Activated T-helper 2 cell treated with anti-CD3 and anti-CD28 coated beads, Interferon-gamma antibody, Interleukin-2, Interleukin-4, amounts not matched to agents 10 μg/mL and 5 μg/mL and 100 μg/mL, durations not matched to agents 14 hours and 24 hours and 36 hours (primary cell): ENCODE results near the gene TAMM41. TPM values are rescaled to one million over a fixed set of nuclear protein-coding genes. Genes with fewer than 3 reads are reported as not detected.
"Not testable (repeated sequence)": the region's sequence is repeated elsewhere in the genome, so short reads cannot be mapped to it uniquely, and the experiment has no call there.

Experiments used
- DNase-seq: peaks from one replicate; pipeline ENCODE4 v3.0.0; 2021; ENCODE audit warnings: low spot score
- H3K27ac Mint-ChIP-seq: one replicate; pipeline ENCODE4 v1.8.0; 2021; ENCODE audit warnings: mixed read lengths
- H3K27me3 Mint-ChIP-seq: one replicate; pipeline ENCODE4 v1.8.0; 2021; ENCODE audit warnings: low read depth, mixed read lengths
- H3K36me3 Mint-ChIP-seq: one replicate; pipeline ENCODE4 v1.8.0; 2021; ENCODE audit warnings: low read depth, mixed read lengths
- H3K4me1 Mint-ChIP-seq: one replicate; pipeline ENCODE4 v1.8.0; 2021; ENCODE audit warnings: low read depth, mixed read lengths
- H3K4me3 Mint-ChIP-seq: one replicate; pipeline ENCODE4 v1.8.0; 2021; ENCODE audit warnings: low read depth, mild to moderate bottlenecking, moderate library complexity, mixed read lengths
- H3K9me3 Mint-ChIP-seq: one replicate; pipeline ENCODE4 v1.8.0; 2021; ENCODE audit warnings: mixed read lengths
- intact Hi-C: fragments of 100-400 bp; cut with micrococcal nuclease; formaldehyde crosslinking; loops from one replicate; pipeline ENCODE4 v1.15.1; 2023
- total RNA-seq: library from RNA; stranded (reverse); gene quantifications from 2 replicates; pipeline ENCODE4 v1.2.3, GENCODE V29; 2022

TAMM41 gene
- total RNA-seq, 1 donor from 2014 or later: 30.6 TPM

DNA sequence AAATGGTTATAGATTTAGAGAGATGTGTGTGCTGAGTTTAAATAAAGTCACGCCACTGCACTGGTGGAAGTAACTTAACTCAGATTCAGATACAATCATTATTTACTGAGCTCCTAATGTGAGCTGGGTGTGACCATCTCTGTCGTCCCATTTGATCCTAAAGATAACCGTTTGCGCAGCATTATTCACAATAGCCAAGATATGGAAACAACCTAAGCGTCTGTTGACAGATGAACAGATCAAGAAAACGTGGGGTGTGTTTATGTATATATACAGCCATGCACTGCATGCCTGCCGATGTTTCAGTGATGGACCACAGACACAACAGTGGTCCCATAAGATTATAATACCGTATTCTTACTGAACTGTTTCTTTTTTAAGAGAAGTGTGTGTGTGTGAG lies 71.2 kb downstream of the TAMM41 start:
- no peak for DNase-seq
- Mint-ChIP-seq H3K9me3 (no peaks in the 10 kb centered on the region), H3K4me1 (peaks cover 10% of the 10 kb centered on the region), H3K36me3 (peaks cover 4% of the 10 kb centered on the region), H3K4me3 (no peak overlapping the region), H3K27me3 (no peaks in the 10 kb centered on the region), H3K27ac (no peak overlapping the region)
- intact Hi-C loops: no loop called here

DNA sequence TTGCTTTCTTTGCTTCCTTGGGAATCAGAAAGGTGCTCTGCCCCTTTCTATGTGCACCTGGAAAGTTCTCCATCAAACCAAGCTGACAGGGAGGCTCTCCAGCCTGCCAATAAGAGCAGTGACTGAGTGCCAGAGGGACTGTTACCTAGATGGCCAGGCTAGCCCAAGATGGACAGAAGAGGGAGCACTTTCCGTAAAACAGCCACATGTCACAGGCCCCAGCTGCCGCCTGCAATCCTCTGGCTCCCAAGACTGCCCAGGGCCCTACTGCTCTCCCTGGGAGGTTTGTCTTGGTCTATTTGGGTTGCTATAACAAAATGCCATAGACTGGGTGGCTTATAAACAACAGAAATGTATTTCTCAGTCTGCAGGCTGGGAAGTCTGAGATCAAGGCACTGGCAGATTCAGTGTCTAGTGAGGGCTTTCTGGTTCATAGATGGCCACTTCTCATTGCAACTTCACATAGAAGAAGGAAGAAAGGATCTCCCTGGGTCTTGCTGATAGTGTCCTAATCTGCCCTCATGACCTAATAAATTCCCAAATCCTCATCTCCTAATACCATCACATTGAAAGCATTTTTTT lies 72.3 kb downstream of the TAMM41 start:
- Mint-ChIP-seq H3K27ac (no peak overlapping the region), H3K9me3 (no peaks in the 10 kb centered on the region), H3K4me1 (peaks cover 21% of the 10 kb centered on the region), H3K36me3 (no peaks in the 10 kb centered on the region), H3K4me3 (no peak overlapping the region), H3K27me3 (no peaks in the 10 kb centered on the region)
- intact Hi-C loops: loop anchor here (5.0 kb wide), 1 partner anchor 73 kb away; the partner anchor contains the start of gene TAMM41
- no peak for DNase-seq

DNA sequence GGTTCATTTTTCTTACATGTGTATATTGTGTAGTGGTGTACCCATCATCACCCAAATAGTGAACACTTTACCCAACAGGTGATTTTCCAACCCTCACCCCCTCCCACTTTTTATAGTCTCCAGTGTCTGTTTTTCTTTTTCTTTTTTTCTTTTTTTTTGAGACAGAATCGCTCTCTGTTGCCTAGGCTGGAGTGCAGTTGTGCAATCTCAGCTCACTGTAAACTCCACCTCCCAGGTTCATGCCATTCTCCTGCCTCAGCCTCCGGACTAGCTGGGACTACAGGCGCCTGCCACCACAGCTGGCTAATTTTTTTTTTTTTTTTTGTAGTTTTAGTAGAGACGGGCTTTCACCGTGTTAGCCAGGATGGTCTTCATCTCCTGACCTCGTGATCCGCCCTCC lies 74.8 kb downstream of the TAMM41 start:
- not testable (repeated sequence) for H3K27me3 Mint-ChIP-seq, H3K27ac Mint-ChIP-seq, DNase-seq, H3K4me3 Mint-ChIP-seq, H3K9me3 Mint-ChIP-seq, H3K36me3 Mint-ChIP-seq
- H3K4me1 Mint-ChIP-seq: peaks cover 26% of the 10 kb centered on the region
- intact Hi-C loops: loop anchor here (2.0 to 5.0 kb wide), 2 partner anchors 13 to 75 kb away; partner anchors contain the start of gene TAMM41

DNA sequence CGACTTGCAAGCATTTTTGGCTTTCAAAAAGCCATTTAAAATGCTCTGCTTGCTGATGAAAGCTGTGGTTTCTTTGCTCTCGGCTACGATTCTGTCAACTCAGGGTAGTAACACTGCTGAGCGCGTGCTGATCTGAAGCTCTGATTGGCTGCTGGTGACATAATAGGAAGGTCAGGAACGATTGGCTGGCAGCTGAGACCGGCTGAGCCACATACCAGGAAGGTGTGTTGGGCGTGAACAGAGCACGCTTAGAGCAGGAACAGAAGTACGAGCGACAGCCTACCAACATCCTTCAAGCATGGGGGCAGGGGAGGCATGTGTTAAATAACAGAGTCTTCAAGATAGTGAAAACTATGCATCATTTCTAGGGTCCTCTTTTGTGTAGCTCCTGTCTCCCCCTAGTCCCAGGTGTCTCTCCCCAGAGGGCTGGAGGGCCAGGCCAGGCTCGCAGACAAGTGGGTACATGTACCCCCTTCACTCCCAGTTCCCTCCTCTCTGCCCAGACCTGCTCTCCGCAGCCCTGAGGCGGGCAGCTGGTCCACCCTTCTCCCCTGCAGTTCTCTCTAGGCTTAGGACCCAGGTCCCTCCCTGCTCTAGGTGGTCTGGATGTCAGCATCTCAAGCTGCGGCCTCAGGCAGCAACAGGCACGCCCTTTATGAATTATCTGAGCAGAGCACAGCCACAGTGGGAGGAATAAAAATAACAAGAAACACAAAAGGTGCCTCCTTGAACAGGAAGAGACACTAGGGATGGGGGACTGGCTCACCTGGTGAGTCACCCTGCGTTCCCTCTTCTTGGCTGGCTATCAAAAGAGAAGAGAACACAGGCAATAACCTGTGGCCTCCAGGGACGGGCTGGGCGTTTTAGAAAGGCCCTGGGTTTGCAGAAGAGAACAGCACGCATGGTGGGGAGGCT lies 76.0 kb downstream of the TAMM41 start:
- peak; percentile 86 for DNase-seq
- peak overlapping the region; percentile 46 for H3K27ac Mint-ChIP-seq
- H3K4me1 Mint-ChIP-seq: peaks cover 26% of the 10 kb centered on the region
- no peaks in the 10 kb centered on the region for H3K36me3 Mint-ChIP-seq
- H3K4me3 Mint-ChIP-seq: no peak overlapping the region
- no peaks in the 10 kb centered on the region for H3K27me3 Mint-ChIP-seq
- H3K9me3 Mint-ChIP-seq: no peaks in the 10 kb centered on the region
- intact Hi-C loops: loop anchor here (1.0 to 5.0 kb wide), 3 partner anchors 14 to 77 kb away; partner anchors contain the start of gene TAMM41

DNA sequence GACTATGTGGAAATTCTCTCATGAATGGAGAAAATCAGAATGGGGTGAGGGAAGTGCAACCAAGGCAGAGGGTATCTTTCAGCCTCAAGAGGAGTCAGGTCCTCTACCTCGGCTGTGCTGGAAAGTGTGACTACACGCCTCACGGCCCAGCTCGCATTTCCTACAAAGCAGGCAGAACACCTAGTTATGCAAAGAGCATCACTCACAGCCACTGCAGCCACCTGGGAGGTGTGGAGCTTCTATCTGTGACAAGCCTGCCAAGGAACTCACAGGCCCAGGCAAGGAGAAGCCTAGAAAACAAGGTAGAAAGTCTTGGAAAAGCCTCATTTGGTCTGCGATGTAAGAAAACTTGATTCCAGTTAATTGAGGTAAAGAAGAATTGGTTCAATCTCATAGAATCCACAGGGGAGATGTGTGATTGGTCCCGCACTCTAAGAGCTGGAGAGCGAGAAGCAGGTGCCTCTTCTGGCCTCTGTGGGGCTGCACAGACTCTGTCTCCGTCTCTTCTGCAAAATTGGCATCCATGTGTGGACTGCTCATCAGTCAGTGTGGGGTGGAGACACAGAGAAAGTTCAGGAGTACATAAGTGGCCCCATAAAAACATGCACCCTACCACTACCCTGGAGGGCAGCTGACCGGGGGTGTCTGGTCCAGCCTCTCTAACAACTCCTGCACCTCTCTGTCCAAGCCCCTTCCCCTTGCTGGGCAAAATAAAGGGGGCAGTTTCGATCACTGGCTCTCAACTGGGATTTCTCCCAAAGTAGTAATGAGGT lies 76.8 kb downstream of the TAMM41 start:
- Mint-ChIP-seq H3K36me3 (no peaks in the 10 kb centered on the region), H3K27ac (peak overlapping the region; percentile 46), H3K4me3 (no peak overlapping the region), H3K27me3 (no peaks in the 10 kb centered on the region), H3K9me3 (no peaks in the 10 kb centered on the region), H3K4me1 (peaks cover 30% of the 10 kb centered on the region)
- no peak for DNase-seq
- intact Hi-C loops: loop anchor here (1.0 to 5.0 kb wide), 4 partner anchors 15 to 143 kb away; partner anchors contain the start of gene TAMM41

DNA sequence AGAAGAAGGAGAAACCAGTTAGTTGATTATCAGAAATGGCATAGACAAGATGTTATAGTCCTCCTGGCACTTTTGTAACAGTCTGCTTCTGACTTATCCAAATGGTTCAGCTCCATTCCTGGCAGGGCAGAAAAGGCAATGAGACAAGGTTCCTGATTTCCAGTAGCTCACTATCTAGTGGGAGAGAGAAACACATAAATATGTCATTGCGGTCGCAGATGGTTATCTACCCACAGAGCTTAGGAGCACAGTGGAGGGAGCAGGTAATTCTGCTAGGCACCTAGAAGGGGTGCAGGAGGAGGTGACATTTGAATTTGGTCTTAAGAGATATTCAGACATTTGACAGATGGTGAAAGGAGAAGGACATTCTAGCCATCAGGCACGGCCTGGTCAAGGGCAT lies 78.1 kb downstream of the TAMM41 start:
- Mint-ChIP-seq H3K4me3 (no peak overlapping the region), H3K27ac (peak overlapping the region; percentile 18), H3K9me3 (no peaks in the 10 kb centered on the region), H3K4me1 (peaks cover 35% of the 10 kb centered on the region), H3K27me3 (no peaks in the 10 kb centered on the region), H3K36me3 (no peaks in the 10 kb centered on the region)
- intact Hi-C loops: loop anchor here (5.0 kb wide), 1 partner anchor 141 kb away; no protein-coding TSS in a partner anchor
- no peak for DNase-seq

DNA sequence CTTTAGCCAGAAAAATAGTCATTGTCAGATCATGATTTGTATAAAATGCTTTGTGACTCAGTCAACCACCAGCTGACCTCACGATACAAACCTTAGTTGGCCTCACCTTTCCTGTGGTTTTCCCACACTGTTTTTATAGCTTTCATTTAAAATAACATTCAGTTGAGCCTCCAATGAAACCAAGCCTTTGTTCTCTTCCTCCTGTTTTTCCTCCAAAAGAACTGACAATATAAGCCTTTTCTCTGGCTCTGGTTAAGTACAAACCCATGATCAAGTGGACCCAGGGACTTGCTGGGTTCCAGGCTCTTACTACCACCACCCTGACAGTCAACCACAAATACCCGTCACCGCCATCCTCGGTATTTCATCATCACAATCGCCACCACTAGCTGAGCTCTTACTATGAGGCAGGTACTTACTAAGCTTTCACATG lies 81.7 kb downstream of the TAMM41 start:
- Mint-ChIP-seq H3K9me3 (no peaks in the 10 kb centered on the region), H3K27me3 (no peaks in the 10 kb centered on the region), H3K36me3 (no peaks in the 10 kb centered on the region), H3K4me3 (peak overlapping the region; percentile 13), H3K4me1 (peaks cover 20% of the 10 kb centered on the region), H3K27ac (peak overlapping the region; percentile 74)
- DNase-seq: peak; percentile 27
- intact Hi-C loops: loop anchor here (2.0 to 5.0 kb wide), 3 partner anchors 46 to 138 kb away; no protein-coding TSS in a partner anchor

DNA sequence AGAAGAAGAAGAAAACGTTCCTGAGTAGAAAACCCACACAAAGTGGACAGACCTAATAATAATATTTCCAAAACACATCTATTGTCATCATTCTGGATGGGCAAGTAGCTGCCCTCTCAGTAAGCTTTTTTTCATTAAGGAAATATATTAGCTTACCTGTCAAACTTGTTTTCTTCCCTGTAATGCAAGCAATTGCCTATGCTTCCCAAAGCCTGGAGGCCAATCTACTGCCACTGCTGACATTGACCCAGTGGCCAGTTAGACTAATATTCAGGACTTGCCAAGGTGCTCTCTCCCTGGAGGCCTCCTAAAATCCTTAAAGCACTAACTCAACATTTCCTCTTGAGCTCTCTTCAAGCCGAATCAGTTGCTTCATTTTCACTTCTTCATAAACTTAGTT lies 86.7 kb downstream of the TAMM41 start:
- Mint-ChIP-seq H3K4me3 (no peak overlapping the region), H3K27ac (no peak overlapping the region), H3K27me3 (no peaks in the 10 kb centered on the region), H3K36me3 (no peaks in the 10 kb centered on the region), H3K9me3 (no peaks in the 10 kb centered on the region), H3K4me1 (peaks cover 6% of the 10 kb centered on the region)
- intact Hi-C loops: no loop called here
- DNase-seq: no peak

DNA sequence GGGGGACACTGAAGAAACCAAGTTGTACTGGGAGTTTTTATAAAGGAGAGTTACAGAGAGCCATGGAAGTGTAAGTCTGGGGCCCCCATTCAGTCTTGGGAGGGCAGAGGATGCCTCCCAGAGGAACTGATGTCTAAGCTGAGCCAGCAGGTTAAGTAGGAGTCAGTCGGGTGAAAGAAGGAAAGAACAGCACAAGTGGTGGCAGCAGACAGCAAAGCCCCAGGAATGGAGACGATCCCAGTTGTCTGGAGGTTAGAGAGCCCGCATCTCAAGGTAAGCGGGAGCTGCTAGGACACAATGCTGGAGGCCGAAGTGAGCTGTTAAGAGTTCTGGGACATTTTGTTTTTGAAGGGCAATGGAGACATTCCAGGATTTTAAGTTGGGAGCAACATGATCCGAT lies 88.8 kb downstream of the TAMM41 start:
- Mint-ChIP-seq H3K4me3 (no peak overlapping the region), H3K9me3 (no peaks in the 10 kb centered on the region), H3K27ac (no peak overlapping the region), H3K4me1 (no peaks in the 10 kb centered on the region), H3K36me3 (no peaks in the 10 kb centered on the region), H3K27me3 (no peaks in the 10 kb centered on the region)
- intact Hi-C loops: no loop called here
- DNase-seq: no peak

DNA sequence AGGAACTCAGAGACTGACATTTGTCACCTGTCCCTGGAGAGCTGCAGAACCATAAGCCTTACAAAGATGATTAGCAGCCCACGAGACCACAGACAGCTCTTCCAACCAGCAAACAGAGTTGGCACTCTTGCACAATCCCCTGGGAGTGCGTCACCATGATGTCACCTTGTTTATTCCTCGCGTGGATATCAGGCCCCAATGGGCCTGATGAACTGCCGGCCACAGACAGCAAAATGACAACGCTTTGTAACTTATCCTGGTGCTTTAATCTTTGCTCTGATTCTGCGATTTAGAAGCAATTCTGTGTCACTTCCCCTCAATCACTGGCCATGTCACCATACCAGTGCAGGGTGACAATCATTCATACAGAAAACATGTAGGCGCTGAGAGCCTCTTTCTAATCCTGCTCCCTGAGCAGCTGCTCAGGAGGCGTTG lies 89.2 kb downstream of the TAMM41 start:
- Mint-ChIP-seq H3K4me1 (no peaks in the 10 kb centered on the region), H3K9me3 (no peaks in the 10 kb centered on the region), H3K4me3 (no peak overlapping the region), H3K36me3 (no peaks in the 10 kb centered on the region), H3K27me3 (no peaks in the 10 kb centered on the region), H3K27ac (no peak overlapping the region)
- intact Hi-C loops: no loop called here
- DNase-seq: no peak

DNA sequence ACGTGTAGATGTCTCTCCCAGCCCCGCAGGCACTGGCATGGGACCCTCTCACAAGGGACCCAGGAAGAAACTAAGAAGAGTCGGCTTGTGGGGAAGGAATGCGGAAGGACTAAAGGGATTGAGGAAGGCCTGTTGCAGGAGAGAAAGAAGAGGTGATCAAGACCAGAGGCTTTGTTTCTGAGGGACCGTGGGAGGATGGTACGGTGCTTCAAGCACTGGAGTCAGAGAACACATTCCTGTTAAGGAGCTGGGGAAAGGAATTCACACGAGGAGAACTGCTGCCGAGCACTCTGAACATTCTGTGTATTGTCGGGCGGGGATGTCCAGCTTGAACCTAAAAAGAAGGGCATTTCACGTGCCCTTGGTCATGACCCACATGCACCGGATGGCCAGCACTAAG lies 91.4 kb downstream of the TAMM41 start:
- intact Hi-C loops: no loop called here

DNA sequence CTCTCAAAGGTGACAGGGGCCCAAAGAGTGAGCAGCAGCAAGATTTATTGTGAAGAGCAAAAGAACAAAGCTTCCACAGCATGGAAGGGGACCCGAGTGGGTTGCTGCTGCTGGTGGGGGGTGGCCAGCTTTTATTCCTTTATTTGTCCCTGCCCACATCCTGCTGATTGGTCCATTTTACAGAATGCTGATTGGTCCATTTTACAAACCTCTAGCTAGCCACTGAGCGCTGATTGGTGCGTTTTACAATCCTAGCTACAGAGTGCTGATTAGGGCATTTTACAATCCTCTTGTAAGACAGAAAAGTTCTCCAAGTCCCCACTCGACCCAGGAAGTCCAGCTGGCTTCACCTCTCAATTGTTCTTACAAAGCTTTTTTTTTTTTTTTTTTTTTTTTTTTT lies 94.4 kb downstream of the TAMM41 start:
- H3K27me3 Mint-ChIP-seq, intact Hi-C loops, H3K27ac Mint-ChIP-seq, H3K36me3 Mint-ChIP-seq, H3K4me3 Mint-ChIP-seq, H3K4me1 Mint-ChIP-seq, H3K9me3 Mint-ChIP-seq, DNase-seq: not testable (repeated sequence)

More for the DNA sequence above, 91.4 kb downstream of the TAMM41 start:
- H3K9me3 Mint-ChIP-seq: no peaks in the 10 kb centered on the region
- H3K36me3 Mint-ChIP-seq: no peaks in the 10 kb centered on the region
- H3K27me3 Mint-ChIP-seq: no peaks in the 10 kb centered on the region
- H3K27ac Mint-ChIP-seq: no peak overlapping the region
- no peaks in the 10 kb centered on the region for H3K4me1 Mint-ChIP-seq
- no peak for DNase-seq
- H3K4me3 Mint-ChIP-seq: no peak overlapping the region
